ENCODE measurements around the gene PHACTR1. TPM values are rescaled to one million over a fixed set of nuclear protein-coding genes. Genes with fewer than 3 reads are reported as not detected.

PHACTR1 gene
- total and polyA plus RNA-seq, 9 of the 15 experiments (the other 6 are each of a cell fraction or from before 2014, with no cell fraction given), result 11.5 to 32.6 (median 22.0) TPM

DNA sequence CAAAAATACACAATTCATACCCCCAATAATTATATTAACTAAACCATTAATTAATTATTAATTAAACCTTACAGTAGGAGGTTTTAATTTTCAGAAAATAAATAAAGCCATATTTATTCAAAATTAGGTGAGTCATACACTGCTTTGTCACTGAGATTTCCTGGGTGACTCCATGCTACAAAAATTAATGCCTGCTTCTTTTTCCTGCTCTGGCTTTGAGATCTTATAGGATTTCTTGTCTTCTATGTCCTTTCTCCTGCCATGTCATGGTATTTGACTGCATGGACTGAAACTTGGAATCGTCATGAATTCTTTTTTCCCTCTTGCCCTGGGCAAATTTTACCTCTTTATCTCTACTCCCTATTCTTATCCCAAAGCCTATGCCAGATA, 133.2 kb downstream of the PHACTR1 start:
- Histone ChIP-seq H3K9me3 (replicated peaks; ENCODE audit: control insufficient read depth, insufficient read depth, low read depth, low read length) (no peaks in the 10 kb centered on the region), H3K36me3 (ENCODE audit: control insufficient read depth, insufficient read depth, low read length) (no peaks in the 10 kb centered on the region), H3K27me3 (ENCODE audit: control insufficient read depth in 2 of 2, insufficient read depth in 2 of 2, low read length in 2 of 2) (peaks cover 0 to 8% of the 10 kb centered on the region in 2 experiments; a peak in 2 of 5 replicates), H3K79me2 (ENCODE audit: control insufficient read depth, insufficient read depth, low read length) (no peaks in the 10 kb centered on the region), H3K4me1 (replicated peaks in 1 of 2; ENCODE audit: control insufficient read depth in 2 of 2, insufficient read depth in 2 of 2, low read length in 2 of 2) (no peaks in the 10 kb centered on the region), H3K4me3 (no peak overlapping the region), H3K4me2 (ENCODE audit: insufficient read depth, low read length) (no peak overlapping the region), H3K9ac (ENCODE audit: insufficient read depth in 1 of 2, low read depth in 2 of 2, low read length in 2 of 2) (no peak overlapping the region), H2AFZ (ENCODE audit: low read depth, low read length) (no peak overlapping the region), H3K27ac (ENCODE audit: extremely low read depth, low read depth, low read length) (no peak overlapping the region), H3K9me1 (ENCODE audit: control insufficient read depth, insufficient read depth, low read length) (no peaks in the 10 kb centered on the region), H4K20me1 (replicated peaks; ENCODE audit: control insufficient read depth, insufficient read depth, low read length) (no peaks in the 10 kb centered on the region)
- in situ Hi-C loops (cut with MboI) (no loop called here), intact Hi-C loops (cut with micrococcal nuclease) (no loop called here)
- ATAC-seq, result no peak
- 0% methylated on average over 1 of the region's 1 CpG for WGBS (ENCODE audit: insufficient coverage, low coverage, missing lambda C conversion rate)
- POLR2A ChIA-PET, result no interaction called here
- no peak for FAIRE-seq
- CTCF ChIA-PET (ENCODE audit: low intra/inter-chr PET ratio), result no interaction called here
- BruUV-seq (replicated peaks), result no TSS peak
- no peak for DNase-seq (ENCODE audit: extremely low read depth in 1 of 4, low spot score in 3 of 4)
- TF ChIP-seq FIP1L1 (IDR thresholded peaks at IDR 0.05; ENCODE audit: low read depth, low read length, poor library complexity, severe bottlenecking) (no peak), ZNF134 (CRISPR knock-in tag; conservative IDR thresholded peaks at IDR 0.05) (no peak), ZKSCAN1 (IDR thresholded peaks at IDR 0.05; ENCODE audit: low read depth, low read length) (no peak), THRA (IDR thresholded peaks at IDR 0.05) (no peak), TBP (optimal IDR thresholded peaks at IDR 0.05; ENCODE audit: low read depth, low read length) (no peak), MYC (IDR thresholded peaks at IDR 0.05; ENCODE audit: low read depth, low read length) (no peak), MYC (CRISPR knock-in tag; IDR thresholded peaks at IDR 0.05; ENCODE audit: borderline replicate concordance, low read depth) (no peak), RFX1 (IDR thresholded peaks at IDR 0.05) (no peak), ELK1 (CRISPR knock-in tag; IDR thresholded peaks at IDR 0.05) (no peak)
- TF ChIP-seq, protein P1, sequence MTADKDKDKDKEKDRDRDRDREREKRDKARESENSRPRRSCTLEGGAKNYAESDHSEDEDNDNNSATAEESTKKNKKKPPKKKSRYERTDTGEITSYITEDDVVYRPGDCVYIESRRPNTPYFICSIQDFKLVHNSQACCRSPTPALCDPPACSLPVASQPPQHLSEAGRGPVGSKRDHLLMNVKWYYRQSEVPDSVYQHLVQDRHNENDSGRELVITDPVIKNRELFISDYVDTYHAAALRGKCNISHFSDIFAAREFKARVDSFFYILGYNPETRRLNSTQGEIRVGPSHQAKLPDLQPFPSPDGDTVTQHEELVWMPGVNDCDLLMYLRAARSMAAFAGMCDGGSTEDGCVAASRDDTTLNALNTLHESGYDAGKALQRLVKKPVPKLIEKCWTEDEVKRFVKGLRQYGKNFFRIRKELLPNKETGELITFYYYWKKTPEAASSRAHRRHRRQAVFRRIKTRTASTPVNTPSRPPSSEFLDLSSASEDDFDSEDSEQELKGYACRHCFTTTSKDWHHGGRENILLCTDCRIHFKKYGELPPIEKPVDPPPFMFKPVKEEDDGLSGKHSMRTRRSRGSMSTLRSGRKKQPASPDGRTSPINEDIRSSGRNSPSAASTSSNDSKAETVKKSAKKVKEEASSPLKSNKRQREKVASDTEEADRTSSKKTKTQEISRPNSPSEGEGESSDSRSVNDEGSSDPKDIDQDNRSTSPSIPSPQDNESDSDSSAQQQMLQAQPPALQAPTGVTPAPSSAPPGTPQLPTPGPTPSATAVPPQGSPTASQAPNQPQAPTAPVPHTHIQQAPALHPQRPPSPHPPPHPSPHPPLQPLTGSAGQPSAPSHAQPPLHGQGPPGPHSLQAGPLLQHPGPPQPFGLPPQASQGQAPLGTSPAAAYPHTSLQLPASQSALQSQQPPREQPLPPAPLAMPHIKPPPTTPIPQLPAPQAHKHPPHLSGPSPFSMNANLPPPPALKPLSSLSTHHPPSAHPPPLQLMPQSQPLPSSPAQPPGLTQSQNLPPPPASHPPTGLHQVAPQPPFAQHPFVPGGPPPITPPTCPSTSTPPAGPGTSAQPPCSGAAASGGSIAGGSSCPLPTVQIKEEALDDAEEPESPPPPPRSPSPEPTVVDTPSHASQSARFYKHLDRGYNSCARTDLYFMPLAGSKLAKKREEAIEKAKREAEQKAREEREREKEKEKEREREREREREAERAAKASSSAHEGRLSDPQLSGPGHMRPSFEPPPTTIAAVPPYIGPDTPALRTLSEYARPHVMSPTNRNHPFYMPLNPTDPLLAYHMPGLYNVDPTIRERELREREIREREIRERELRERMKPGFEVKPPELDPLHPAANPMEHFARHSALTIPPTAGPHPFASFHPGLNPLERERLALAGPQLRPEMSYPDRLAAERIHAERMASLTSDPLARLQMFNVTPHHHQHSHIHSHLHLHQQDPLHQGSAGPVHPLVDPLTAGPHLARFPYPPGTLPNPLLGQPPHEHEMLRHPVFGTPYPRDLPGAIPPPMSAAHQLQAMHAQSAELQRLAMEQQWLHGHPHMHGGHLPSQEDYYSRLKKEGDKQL (CRISPR knock-in tag; IDR thresholded peaks at IDR 0.05; ENCODE audit: borderline replicate concordance), result no peak
